WTC11 (cell line): Measurements from ENCODE around the gene ACKR3. TPM values are rescaled to one million over a fixed set of nuclear protein-coding genes. Genes with fewer than 3 reads are reported as not detected.

Experiments used
- ATAC-seq: fragments of 200-7000 bp; cut with Tn5 transposase; 2 replicates; pipeline ENCODE4 v1.10.0; 2021; ENCODE audit warnings: mild to moderate bottlenecking, moderate library complexity
- CTCF ChIA-PET: fragments of 300-600 bp; sonication (Branson Sonifier 250); formaldehyde crosslinking; loops from one replicate; lab custom pipeline; 2021; ENCODE audit warnings: antibody characterized with exemption; lab: Charles Lee
- POLR2A ChIA-PET: fragments of 350-600 bp; sonication (Branson Sonifier 250); formaldehyde crosslinking; loops from one replicate; lab custom pipeline; 2021; ENCODE audit warnings: antibody characterized with exemption; lab: Charles Lee
- DNase-seq: peaks from one replicate; pipeline ENCODE4 v3.0.0; 2021; ENCODE audit warnings: low spot score
- H3K27ac Mint-ChIP-seq: 2 replicates; pipeline ENCODE4 v1.8.0; 2021; ENCODE audit warnings: mixed read lengths
- H3K27me3 Mint-ChIP-seq: 2 replicates; pipeline ENCODE4 v1.8.0; 2021; ENCODE audit warnings: low read depth, mild to moderate bottlenecking, moderate library complexity, mixed read lengths
- H3K36me3 Mint-ChIP-seq: 2 replicates; pipeline ENCODE4 v1.8.0; 2021; ENCODE audit warnings: mixed read lengths
- H3K4me1 Mint-ChIP-seq: 2 replicates; pipeline ENCODE4 v1.8.0; 2022; ENCODE audit warnings: mixed read lengths
- H3K4me3 Mint-ChIP-seq: 2 replicates; pipeline ENCODE4 v1.8.0; 2021; ENCODE audit warnings: mild to moderate bottlenecking, moderate library complexity, mixed read lengths
- H3K9me3 Mint-ChIP-seq: 2 replicates; pipeline ENCODE4 v1.8.0; 2021; ENCODE audit warnings: mixed read lengths
- ATF1 ChIP-seq: sonication (generic); formaldehyde crosslinking; IDR thresholded peaks from 2 replicates; pipeline ENCODE4 v1.8.1; 2023; ENCODE audit warnings: mild to moderate bottlenecking, moderate library complexity, missing genetic modification reagents
- CBFB ChIP-seq: sonication (generic); formaldehyde crosslinking; IDR thresholded peaks from 2 replicates; pipeline ENCODE4 v1.8.1; 2022; ENCODE audit warnings: mild to moderate bottlenecking, low read depth, missing genetic modification reagents
- CREM ChIP-seq: sonication (generic); formaldehyde crosslinking; IDR thresholded peaks from 2 replicates; pipeline ENCODE4 v1.8.1; 2022; ENCODE audit warnings: mild to moderate bottlenecking, missing genetic modification reagents, moderate library complexity
- CTCF ChIP-seq: fragments of 200-600 bp; IDR thresholded peaks from 2 replicates; pipeline ENCODE4 v1.8.0; 2022; ENCODE audit warnings: antibody characterized with exemption
- ELF4 ChIP-seq: sonication (generic); formaldehyde crosslinking; IDR thresholded peaks from 2 replicates; pipeline ENCODE4 v1.8.1; 2022; ENCODE audit warnings: low read depth, mild to moderate bottlenecking, moderate library complexity, missing genetic modification reagents
- FOXK1 ChIP-seq: sonication (generic); formaldehyde crosslinking; IDR thresholded peaks from 2 replicates; pipeline ENCODE4 v1.8.0; 2022; ENCODE audit warnings: mild to moderate bottlenecking, moderate library complexity, missing genetic modification reagents
- GABPB1 ChIP-seq: sonication (generic); formaldehyde crosslinking; IDR thresholded peaks from 2 replicates; pipeline ENCODE4 v1.8.1; 2023; ENCODE audit warnings: mild to moderate bottlenecking, missing genetic modification reagents
- GTF2I ChIP-seq: fragments of 250-450 bp; sonication (Bioruptor Pico); conservative IDR thresholded peaks from 2 replicates; pipeline ENCODE4 v1.4.0; 2021; ENCODE audit warnings: mild to moderate bottlenecking
- MAX ChIP-seq: sonication (generic); formaldehyde crosslinking; IDR thresholded peaks from 2 replicates; pipeline ENCODE4 v1.8.0; 2022; ENCODE audit warnings: mild to moderate bottlenecking, missing genetic modification reagents
- MYBL2 ChIP-seq: sonication (generic); formaldehyde crosslinking; IDR thresholded peaks from 2 replicates; pipeline ENCODE4 v1.8.1; 2023; ENCODE audit warnings: mild to moderate bottlenecking, moderate library complexity, missing genetic modification reagents
- NFATC4 ChIP-seq: fragments of 250-450 bp; sonication (Bioruptor Pico); IDR thresholded peaks from 2 replicates; pipeline ENCODE4 v1.9.0; 2021; ENCODE audit warnings: mild to moderate bottlenecking
- NFE2L1 ChIP-seq: sonication (generic); formaldehyde crosslinking; IDR thresholded peaks from 2 replicates; pipeline ENCODE4 v1.8.1; 2023; ENCODE audit warnings: missing genetic modification reagents
- NFYB ChIP-seq: sonication (generic); formaldehyde crosslinking; conservative IDR thresholded peaks from 2 replicates; pipeline ENCODE4 v1.8.0; 2022; ENCODE audit warnings: low read depth, missing genetic modification reagents
- NR1H2 ChIP-seq: sonication (generic); formaldehyde crosslinking; IDR thresholded peaks from 2 replicates; pipeline ENCODE4 v1.9.0; 2021; ENCODE audit warnings: mild to moderate bottlenecking, moderate library complexity, missing genetic modification reagents
- SOX15 ChIP-seq: fragments of 250-450 bp; sonication (Bioruptor Pico); IDR thresholded peaks from 2 replicates; pipeline ENCODE4 v1.9.0; 2021; ENCODE audit warnings: mild to moderate bottlenecking
- TCF7 ChIP-seq: sonication (generic); formaldehyde crosslinking; IDR thresholded peaks from 2 replicates; pipeline ENCODE4 v1.8.0; 2022; ENCODE audit warnings: mild to moderate bottlenecking, low read depth, missing genetic modification reagents, moderate library complexity
- TP53 ChIP-seq: sonication (generic); formaldehyde crosslinking; IDR thresholded peaks from 2 replicates; pipeline ENCODE4 v1.8.1; 2023; ENCODE audit warnings: mild to moderate bottlenecking, missing genetic modification reagents
- ZBTB43 ChIP-seq: sonication (generic); formaldehyde crosslinking; IDR thresholded peaks from 2 replicates; pipeline ENCODE4 v1.8.1; 2023; ENCODE audit warnings: mild to moderate bottlenecking, missing genetic modification reagents
- ZNF263 ChIP-seq: sonication (generic); formaldehyde crosslinking; IDR thresholded peaks from 2 replicates; pipeline ENCODE4 v1.8.1; 2022; ENCODE audit warnings: low read depth, mild to moderate bottlenecking, moderate library complexity, missing genetic modification reagents
- ZNF396 ChIP-seq: fragments of 250-450 bp; sonication (Bioruptor Pico); IDR thresholded peaks from 2 replicates; pipeline ENCODE4 v1.8.0; 2021; ENCODE audit warnings: mild to moderate bottlenecking, moderate library complexity, borderline replicate concordance
- total RNA-seq: library from RNA; stranded (reverse); gene quantifications from 3 replicates; pipeline ENCODE4 v1.2.3, GENCODE V29; 2021
- TF ChIP-seq, protein P1 (sequence below): fragments of 250-450 bp; sonication (Bioruptor Pico); IDR thresholded peaks from 2 replicates; pipeline ENCODE4 v1.8.0; 2021; ENCODE audit warnings: mild to moderate bottlenecking
- TF ChIP-seq, protein P2 (sequence below): fragments of 250-450 bp; sonication (Bioruptor Pico); conservative IDR thresholded peaks from 2 replicates; pipeline ENCODE4 v1.9.0; 2021; ENCODE audit warnings: mild to moderate bottlenecking
- TF ChIP-seq, protein P3 (sequence below): sonication (generic); formaldehyde crosslinking; IDR thresholded peaks from 2 replicates; pipeline ENCODE4 v1.8.1; 2023; ENCODE audit warnings: mild to moderate bottlenecking, missing genetic modification reagents, moderate library complexity
- TF ChIP-seq, protein P4 (sequence below): fragments of 250-450 bp; sonication (Bioruptor Pico); IDR thresholded peaks from 2 replicates; pipeline ENCODE4 v1.9.0; 2021; ENCODE audit warnings: mild to moderate bottlenecking
- TF ChIP-seq, protein P5 (sequence below): sonication (generic); formaldehyde crosslinking; IDR thresholded peaks from 2 replicates; pipeline ENCODE4 v1.8.0; 2022; ENCODE audit warnings: mild to moderate bottlenecking, missing genetic modification reagents

The ACKR3 gene
- total RNA-seq, 1 experiment from 2014 or later, result 1.3 TPM

DNA sequence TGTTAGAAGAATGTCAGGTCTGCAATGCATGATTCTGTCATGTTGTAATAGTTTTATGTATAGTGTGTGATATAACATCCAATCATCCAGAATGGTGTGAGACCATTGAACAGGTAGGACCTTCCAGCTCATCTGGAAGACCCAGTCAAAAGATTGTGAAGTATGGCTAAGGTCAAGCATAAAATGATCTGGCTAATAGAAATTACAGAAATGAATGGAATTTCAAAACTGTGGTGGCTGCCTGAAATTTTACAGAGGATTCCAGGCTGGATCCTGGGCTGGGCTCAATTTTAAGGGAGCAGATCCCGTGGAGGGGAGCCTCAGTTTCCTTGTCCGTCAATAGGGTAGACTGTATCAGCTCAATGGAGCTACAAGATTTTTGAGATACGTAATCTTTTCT is 39.1 kb downstream of the ACKR3 start (continued):
- TF ChIP-seq, protein P1, sequence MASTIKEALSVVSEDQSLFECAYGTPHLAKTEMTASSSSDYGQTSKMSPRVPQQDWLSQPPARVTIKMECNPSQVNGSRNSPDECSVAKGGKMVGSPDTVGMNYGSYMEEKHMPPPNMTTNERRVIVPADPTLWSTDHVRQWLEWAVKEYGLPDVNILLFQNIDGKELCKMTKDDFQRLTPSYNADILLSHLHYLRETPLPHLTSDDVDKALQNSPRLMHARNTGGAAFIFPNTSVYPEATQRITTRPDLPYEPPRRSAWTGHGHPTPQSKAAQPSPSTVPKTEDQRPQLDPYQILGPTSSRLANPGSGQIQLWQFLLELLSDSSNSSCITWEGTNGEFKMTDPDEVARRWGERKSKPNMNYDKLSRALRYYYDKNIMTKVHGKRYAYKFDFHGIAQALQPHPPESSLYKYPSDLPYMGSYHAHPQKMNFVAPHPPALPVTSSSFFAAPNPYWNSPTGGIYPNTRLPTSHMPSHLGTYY (CRISPR knock-in tag), result no peak
- TF ChIP-seq ATF1 (CRISPR knock-in tag), result no peak
- TF ChIP-seq CREM (CRISPR knock-in tag), result no peak
- no peak for TF ChIP-seq TP53
- no peak for TF ChIP-seq GTF2I (CRISPR knock-in tag)
- no peak for TF ChIP-seq NFATC4
- no peak for TF ChIP-seq MAX
- TF ChIP-seq, all 79 proteins: peak for 0

- Mint-ChIP-seq H3K27me3 (no peaks in the 10 kb centered on the region), H3K4me1 (no peaks in the 10 kb centered on the region), H3K36me3 (no peaks in the 10 kb centered on the region), H3K9me3 (peaks cover 12% of the 10 kb centered on the region), H3K4me3 (no peak overlapping the region), H3K27ac (no peak overlapping the region)
- ChIA-PET POLR2A (no interaction called here), CTCF (interaction anchor here (1.2 kb wide), 1 partner anchor 98 kb away, joined by 4 read pairs; no protein-coding TSS in a partner anchor)
- TF ChIP-seq ZBTB43 (CRISPR knock-in tag) (no peak), ZNF263 (CRISPR knock-in tag) (no peak), CBFB (CRISPR knock-in tag) (no peak), NFYB (CRISPR knock-in tag) (no peak), MYBL2 (CRISPR knock-in tag) (no peak), NR1H2 (no peak), SOX15 (CRISPR knock-in tag) (no peak), NFE2L1 (CRISPR knock-in tag) (no peak), TCF7 (CRISPR knock-in tag) (no peak), GABPB1 (no peak), CTCF (no peak), ZNF396 (CRISPR knock-in tag) (no peak), ELF4 (CRISPR knock-in tag) (no peak), FOXK1 (no peak)
- TF ChIP-seq, protein P2, sequence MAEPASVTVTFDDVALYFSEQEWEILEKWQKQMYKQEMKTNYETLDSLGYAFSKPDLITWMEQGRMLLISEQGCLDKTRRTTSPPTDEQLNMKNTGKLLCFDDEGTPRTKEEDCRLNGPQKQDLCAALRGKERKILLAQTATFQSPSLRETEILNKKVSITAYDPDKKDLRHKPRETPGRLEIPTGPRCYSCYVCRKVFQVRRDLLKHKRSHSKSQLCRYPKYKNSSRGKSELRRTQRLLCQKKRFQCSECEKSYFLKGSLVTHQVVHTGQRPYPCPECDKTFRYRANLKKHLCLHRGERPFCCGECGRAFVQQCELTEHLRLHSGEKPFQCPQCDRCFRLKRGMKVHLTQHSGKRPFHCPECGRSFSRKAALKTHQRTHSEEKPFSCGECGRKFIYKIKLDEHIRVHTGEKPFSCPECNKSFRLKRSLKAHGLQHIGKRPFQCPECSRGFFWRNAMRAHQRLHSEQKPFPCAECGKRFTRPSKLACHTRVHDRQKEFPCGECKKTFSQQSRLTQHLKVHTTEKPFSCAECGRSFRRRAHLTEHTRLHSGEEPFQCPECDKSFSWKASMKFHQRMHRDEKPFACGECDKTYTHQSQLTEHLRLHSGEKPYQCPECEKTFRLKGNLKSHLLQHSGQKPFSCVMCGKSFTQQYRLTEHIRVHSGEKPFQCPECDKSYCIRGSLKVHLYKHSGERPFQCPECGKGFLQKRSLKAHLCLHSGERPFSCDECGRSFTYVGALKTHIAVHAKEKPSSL, result no peak
- TF ChIP-seq, protein P3, sequence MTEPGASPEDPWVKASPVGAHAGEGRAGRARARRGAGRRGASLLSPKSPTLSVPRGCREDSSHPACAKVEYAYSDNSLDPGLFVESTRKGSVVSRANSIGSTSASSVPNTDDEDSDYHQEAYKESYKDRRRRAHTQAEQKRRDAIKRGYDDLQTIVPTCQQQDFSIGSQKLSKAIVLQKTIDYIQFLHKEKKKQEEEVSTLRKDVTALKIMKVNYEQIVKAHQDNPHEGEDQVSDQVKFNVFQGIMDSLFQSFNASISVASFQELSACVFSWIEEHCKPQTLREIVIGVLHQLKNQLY, result no peak
- TF ChIP-seq, protein P4, sequence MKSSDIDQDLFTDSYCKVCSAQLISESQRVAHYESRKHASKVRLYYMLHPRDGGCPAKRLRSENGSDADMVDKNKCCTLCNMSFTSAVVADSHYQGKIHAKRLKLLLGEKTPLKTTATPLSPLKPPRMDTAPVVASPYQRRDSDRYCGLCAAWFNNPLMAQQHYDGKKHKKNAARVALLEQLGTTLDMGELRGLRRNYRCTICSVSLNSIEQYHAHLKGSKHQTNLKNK (CRISPR knock-in tag), result no peak
- TF ChIP-seq, protein P5, sequence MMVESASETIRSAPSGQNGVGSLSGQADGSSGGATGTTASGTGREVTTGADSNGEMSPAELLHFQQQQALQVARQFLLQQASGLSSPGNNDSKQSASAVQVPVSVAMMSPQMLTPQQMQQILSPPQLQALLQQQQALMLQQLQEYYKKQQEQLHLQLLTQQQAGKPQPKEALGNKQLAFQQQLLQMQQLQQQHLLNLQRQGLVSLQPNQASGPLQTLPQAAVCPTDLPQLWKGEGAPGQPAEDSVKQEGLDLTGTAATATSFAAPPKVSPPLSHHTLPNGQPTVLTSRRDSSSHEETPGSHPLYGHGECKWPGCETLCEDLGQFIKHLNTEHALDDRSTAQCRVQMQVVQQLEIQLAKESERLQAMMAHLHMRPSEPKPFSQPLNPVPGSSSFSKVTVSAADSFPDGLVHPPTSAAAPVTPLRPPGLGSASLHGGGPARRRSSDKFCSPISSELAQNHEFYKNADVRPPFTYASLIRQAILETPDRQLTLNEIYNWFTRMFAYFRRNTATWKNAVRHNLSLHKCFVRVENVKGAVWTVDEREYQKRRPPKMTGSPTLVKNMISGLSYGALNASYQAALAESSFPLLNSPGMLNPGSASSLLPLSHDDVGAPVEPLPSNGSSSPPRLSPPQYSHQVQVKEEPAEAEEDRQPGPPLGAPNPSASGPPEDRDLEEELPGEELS (CRISPR knock-in tag), result no peak
- ATAC-seq (no peak), DNase-seq (no peak)
Measured at GRCh38 chr2:236610991-236611821, 41.6 kb downstream of the ACKR3 start.
